ENCODE data around the gene HTR3A.

The HTR3A gene

GRCh38 chr11:113952070-113952469 lies 22.8 kb upstream of the HTR3A start (continued):
- TF ChIP-seq ZNF600 (tag by site-specific recombination; IDR thresholded peaks at IDR 0.05): peak; percentile 54; the same call in 1 of the 2 replicates
- TF ChIP-seq ZIC2 (tag by site-specific recombination; IDR thresholded peaks at IDR 0.05): peak; percentile 42; the same call in 1 of the 2 replicates

DNA sequence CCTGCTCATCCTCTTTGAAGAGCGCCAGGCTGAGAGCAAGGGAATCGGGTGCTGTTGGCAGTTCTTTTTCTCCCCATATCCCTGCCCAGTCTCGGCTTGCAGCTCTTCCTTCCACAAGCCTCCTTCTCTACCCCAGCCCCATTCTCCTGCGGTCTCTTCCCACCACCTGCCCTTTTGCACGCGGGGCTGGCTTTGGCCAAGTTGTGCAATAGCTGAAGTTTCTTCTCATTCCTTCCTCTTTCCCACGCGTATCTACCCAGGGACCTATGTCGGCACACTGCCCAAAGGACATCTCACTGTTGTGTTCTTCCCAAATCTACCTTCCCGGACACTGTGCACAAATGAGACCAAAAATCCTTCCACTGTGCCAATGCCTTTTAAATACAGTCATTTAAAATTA lies 22.3 kb upstream of the HTR3A start:
- POLR2A ChIA-PET: interaction anchor here (0.5 kb wide), 1 partner anchor 14 kb away, joined by 3 read pairs; no protein-coding TSS in a partner anchor
- CTCF ChIA-PET: interaction anchor here (1.4 kb wide), 1 partner anchor 56 kb away, joined by 5 read pairs; no protein-coding TSS in a partner anchor
- no peak overlapping the region for H3K27ac ChIP-seq (ENCODE audit: extremely low read depth, low read depth, low read length)

GRCh38 chr11:113954235-113954634 lies 20.7 kb upstream of the HTR3A start:
- TF ChIP-seq ZNF37A (tag by site-specific recombination; IDR thresholded peaks at IDR 0.05): no peak
- no peak for TF ChIP-seq ZNF561 (tag by site-specific recombination; IDR thresholded peaks at IDR 0.05; ENCODE audit: borderline replicate concordance)
- TF ChIP-seq ZNF341 (tag by site-specific recombination; IDR thresholded peaks at IDR 0.05; ENCODE audit: low read depth): peak; percentile 35; the same call in 1 of the 2 replicates
- H3K4me1 ChIP-seq (ENCODE audit: control insufficient read depth, insufficient read depth, low read length): no peaks in the 10 kb centered on the region
- POLR2A ChIA-PET: interaction anchor here (0.7 kb wide), 1 partner anchor 62 kb away, joined by 4 read pairs; no protein-coding TSS in a partner anchor
- H3K36me3 ChIP-seq (ENCODE audit: control insufficient read depth in 2 of 2, insufficient read depth in 1 of 2, low read length in 2 of 2): no peaks in the 10 kb centered on the region
- no peak overlapping the region for H3K27ac ChIP-seq (ENCODE audit: extremely low read depth, low read depth, low read length)
- CTCF ChIA-PET: no interaction called here
- no peak overlapping the region for H3K4me3 ChIP-seq (ENCODE audit: low read depth, low read length)
- no peaks in the 10 kb centered on the region for H3K9me3 ChIP-seq (ENCODE audit: control insufficient read depth, insufficient read depth, low read depth, low read length)

More for the DNA sequence above, 22.3 kb upstream of the HTR3A start:
- H3K4me1 ChIP-seq (ENCODE audit: control insufficient read depth, insufficient read depth, low read length): no peaks in the 10 kb centered on the region
- H3K9me3 ChIP-seq (ENCODE audit: control insufficient read depth, insufficient read depth, low read depth, low read length): no peaks in the 10 kb centered on the region
- no peaks in the 10 kb centered on the region for H3K36me3 ChIP-seq (ENCODE audit: control insufficient read depth in 2 of 2, insufficient read depth in 1 of 2, low read length in 2 of 2)
- no peak overlapping the region for H3K4me3 ChIP-seq (ENCODE audit: low read depth, low read length)
- TF ChIP-seq ZNF701 (tag by site-specific recombination; IDR thresholded peaks at IDR 0.05) (no peak), ZNF843 (tag by site-specific recombination; IDR thresholded peaks at IDR 0.05) (no peak), SCRT1 (tag by site-specific recombination; IDR thresholded peaks at IDR 0.05; ENCODE audit: borderline replicate concordance) (no peak), YY1 (tag by site-specific recombination; IDR thresholded peaks at IDR 0.05) (no peak)

DNA sequence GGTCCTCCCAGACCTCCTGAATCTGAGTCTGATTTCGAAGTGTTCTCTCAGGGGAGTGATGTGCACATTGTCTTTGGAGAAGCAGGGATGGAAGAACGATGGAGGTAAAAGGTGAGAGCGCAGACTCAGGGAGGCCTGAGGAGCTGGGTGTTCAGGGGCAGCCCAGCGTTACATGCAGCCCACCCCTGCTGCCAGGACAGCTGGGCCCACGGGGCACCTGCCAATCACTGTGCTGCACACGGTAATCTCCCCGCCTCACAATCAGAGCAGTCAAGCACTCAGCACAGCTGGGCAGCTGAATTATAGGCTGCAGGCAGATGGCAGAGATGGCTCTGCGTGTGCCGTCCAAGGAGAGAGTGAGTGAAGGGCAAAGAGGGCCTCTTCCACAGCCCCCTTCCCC lies 17.9 kb upstream of the HTR3A start:
- no peak overlapping the region for H3K27ac ChIP-seq (ENCODE audit: extremely low read depth, low read depth, low read length)
- TF ChIP-seq ZNF558 (tag by site-specific recombination; IDR thresholded peaks at IDR 0.05) (no peak), ZIC2 (tag by site-specific recombination; IDR thresholded peaks at IDR 0.05) (peak; percentile 52; the same call in 1 of the 2 replicates)
- no peak overlapping the region for H3K4me3 ChIP-seq (ENCODE audit: low read depth, low read length)
- H3K36me3 ChIP-seq (ENCODE audit: control insufficient read depth in 2 of 2, insufficient read depth in 1 of 2, low read length in 2 of 2): no peaks in the 10 kb centered on the region
- POLR2A ChIA-PET: no interaction called here
- no peaks in the 10 kb centered on the region for H3K9me3 ChIP-seq (ENCODE audit: control insufficient read depth, insufficient read depth, low read depth, low read length)
- H3K4me1 ChIP-seq (ENCODE audit: control insufficient read depth, insufficient read depth, low read length): no peaks in the 10 kb centered on the region
- CTCF ChIA-PET: interaction anchor here (1.2 kb wide), 1 partner anchor 31 kb away, joined by 3 read pairs; no protein-coding TSS in a partner anchor

DNA sequence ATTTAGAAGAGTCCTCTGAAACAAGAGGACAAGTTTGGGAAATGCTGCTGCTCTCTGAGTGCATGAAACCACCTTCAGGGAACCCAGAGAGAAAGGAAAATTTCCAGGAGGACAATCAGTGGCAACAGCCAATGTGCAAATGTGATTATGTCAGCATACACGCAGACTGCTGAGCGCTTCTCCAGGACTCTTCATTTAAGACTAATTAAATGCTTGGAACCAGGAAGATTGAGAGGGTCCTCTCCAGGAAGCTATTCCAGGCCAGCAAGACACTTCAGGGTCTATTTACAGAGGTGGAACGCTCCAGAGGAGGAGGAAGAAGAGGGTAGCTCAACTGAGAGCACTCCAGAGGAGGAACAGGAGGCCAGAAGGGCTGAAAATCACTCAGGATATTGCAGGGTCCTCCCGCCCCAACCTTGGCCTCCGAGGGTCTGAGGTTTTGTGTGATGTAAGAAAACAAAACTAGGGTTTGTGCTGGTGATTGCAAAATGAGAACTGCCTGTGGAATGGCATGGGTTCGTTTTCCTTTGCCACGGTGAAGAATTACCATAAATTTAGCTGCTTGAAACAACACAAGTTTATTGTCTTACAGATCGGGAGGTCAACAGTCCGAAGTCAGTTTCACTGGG lies 14.1 kb upstream of the HTR3A start:
- Histone ChIP-seq H3K27ac (ENCODE audit: extremely low read depth, low read depth, low read length) (no peak overlapping the region), H3K9me3 (ENCODE audit: control insufficient read depth, insufficient read depth, low read depth, low read length) (no peaks in the 10 kb centered on the region), H3K4me3 (ENCODE audit: low read depth, low read length) (no peak overlapping the region), H3K36me3 (ENCODE audit: control insufficient read depth in 2 of 2, insufficient read depth in 1 of 2, low read length in 2 of 2) (no peaks in the 10 kb centered on the region), H3K4me1 (ENCODE audit: control insufficient read depth, insufficient read depth, low read length) (no peaks in the 10 kb centered on the region)
- TF ChIP-seq ZNF394 (tag by site-specific recombination; IDR thresholded peaks at IDR 0.05; ENCODE audit: borderline replicate concordance): no peak
- ChIA-PET POLR2A (no interaction called here), CTCF (interaction anchor here (0.6 kb wide), 1 partner anchor 25 kb away, joined by 4 read pairs; no protein-coding TSS in a partner anchor)

- Histone ChIP-seq H3K9me3 (ENCODE audit: control insufficient read depth, insufficient read depth, low read depth, low read length) (no peaks in the 10 kb centered on the region), H3K36me3 (ENCODE audit: control insufficient read depth in 2 of 2, insufficient read depth in 1 of 2, low read length in 2 of 2) (no peaks in the 10 kb centered on the region), H3K4me3 (ENCODE audit: low read depth, low read length) (no peak overlapping the region), H3K27ac (ENCODE audit: extremely low read depth, low read depth, low read length) (no peak overlapping the region), H3K4me1 (ENCODE audit: control insufficient read depth, insufficient read depth, low read length) (no peaks in the 10 kb centered on the region)
- POLR2A ChIA-PET: no interaction called here
- TF ChIP-seq SCRT1 (tag by site-specific recombination; IDR thresholded peaks at IDR 0.05; ENCODE audit: borderline replicate concordance): no peak
- CTCF ChIA-PET: no interaction called here
These were observed 7.5 kb upstream of the HTR3A start for GRCh38 chr11:113967361-113967760.

Measured in HEK293 (cell line).